CD4-positive, alpha-beta T cell treated with Interleukin-15 for 1 hour (primary cell): ENCODE measurements around the gene GPR78.

Experiments used
- DNase-seq: peaks from one replicate; pipeline ENCODE4 v3.0.0-alpha.2; 2020

GPR78 gene

GRCh38 chr4:8580321-8581093, at the start of gene GPR78:
Gene GPR78, plus strand, starts transcription at chr4:8580392. Its CDS starts 591 bp downstream, at chr4:8580983.
- no peak for DNase-seq

DNA sequence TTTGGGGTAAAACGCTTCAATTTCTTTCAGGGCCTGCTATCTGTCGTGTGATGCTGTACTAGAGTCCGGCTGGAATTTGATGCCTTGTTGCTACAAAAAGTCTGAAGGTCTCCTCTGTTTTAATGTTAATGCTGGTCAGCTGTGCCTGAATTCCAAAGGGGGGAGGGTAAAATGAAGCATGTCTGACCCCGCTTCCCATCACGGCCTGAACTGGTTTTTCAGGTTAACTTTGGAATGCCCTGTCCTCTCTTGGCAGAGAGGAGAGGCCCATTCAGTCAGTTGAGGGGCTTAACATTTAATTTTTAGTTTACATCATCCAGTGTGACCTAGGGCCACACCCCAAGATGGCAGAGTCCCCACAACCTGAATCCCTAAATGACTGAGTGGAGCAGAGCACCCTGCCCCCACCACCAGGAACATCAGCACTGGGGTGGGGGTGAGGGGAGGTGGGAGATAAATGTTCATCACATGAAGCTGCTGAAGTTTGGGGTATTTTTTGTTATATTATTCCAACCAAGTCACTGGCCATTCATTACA, 47.9 kb upstream of the GPR78 start:
- no peak for DNase-seq

DNA sequence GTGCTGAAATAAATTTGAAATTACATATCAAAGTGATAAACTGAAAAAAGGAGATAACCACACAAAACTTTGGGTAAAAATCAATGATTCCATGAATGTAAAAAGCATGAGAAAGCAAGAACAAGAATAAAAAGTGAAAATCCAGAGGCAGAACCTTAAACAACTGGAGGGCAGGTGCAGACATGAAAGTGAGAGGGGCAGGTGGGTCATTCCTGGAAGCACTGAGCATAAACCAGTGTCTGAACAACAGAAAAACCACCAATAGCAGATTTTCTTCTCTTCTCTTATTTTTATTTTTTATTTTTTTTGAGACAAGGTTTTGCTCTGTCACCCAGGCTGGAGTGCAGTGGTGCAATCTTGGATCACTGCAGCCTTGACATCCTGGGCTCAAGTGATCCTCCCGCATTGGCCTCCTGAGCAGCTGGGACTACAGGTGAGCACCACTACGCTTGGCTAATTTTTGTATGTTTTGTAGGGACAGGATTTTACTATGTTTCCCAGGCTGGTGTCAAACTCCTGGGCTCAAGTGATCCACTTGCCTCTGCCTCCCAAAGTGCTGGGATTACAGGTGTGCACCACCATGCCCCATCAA, 46.8 kb upstream of the GPR78 start:
- DNase-seq = no peak

DNA sequence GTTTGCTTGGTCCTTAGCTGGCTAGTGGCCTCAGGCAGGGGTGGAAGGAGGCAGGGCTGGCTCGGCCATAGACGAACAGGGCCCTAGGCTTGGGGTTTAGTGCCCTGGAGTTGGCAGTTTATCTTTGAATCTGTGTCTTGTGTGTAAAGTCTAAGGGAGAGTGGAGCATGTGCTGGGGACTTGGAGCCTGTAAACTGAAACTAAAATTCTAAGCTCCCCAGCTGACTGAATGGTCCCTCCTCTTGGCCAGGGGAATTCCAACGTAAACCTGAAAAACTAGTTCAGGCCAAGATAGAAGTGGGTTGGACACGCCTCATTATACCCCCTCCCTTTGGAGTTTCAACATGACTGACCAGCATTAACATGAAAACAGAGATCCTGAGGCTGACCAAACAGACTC, 46.1 kb upstream of the GPR78 start:
- no peak for DNase-seq

GRCh38 chr4:8534611-8535010, 45.6 kb upstream of the GPR78 start:
- DNase-seq = no peak

DNA sequence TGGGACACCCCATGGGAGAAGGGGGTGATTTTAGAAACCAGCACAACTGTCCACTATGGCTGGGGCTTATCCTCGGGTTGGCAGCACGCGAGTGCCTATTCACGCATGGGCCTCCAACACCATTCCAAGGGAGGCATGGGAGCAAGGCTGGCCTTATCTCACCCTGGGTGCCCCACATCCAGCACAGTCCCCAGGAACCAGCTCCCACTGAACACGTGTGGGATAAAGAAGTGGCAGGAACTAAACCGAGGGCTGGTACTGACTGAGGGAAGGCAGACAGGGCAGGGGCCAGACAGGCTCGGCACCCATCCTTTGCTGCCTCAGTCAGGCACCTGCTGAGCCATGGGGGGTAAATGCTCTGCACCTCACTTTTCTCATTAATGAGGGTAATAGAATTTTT, 43.7 kb upstream of the GPR78 start:
- no peak for DNase-seq

DNA sequence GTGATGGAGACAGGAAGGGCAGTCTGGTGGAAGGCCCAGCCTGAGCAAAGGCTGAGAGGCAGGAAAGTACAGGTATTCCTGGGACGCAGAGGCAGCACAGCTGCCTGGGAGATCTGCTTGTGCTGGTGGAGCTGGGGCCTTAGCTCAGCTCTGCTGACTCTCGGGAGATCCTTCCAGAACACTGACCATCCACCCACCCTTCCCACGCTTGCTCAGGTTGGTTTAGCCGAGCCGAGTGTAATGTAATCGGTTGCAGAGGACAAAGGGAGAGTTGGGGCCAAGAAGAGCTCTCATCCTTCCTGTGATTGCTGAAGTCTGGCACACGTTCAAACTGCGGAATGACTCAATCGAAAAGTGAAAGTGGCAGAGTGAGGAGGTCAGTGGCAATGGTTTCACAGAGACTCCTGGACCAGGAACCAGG, 43.1 kb upstream of the GPR78 start:
- DNase-seq = no peak

DNA sequence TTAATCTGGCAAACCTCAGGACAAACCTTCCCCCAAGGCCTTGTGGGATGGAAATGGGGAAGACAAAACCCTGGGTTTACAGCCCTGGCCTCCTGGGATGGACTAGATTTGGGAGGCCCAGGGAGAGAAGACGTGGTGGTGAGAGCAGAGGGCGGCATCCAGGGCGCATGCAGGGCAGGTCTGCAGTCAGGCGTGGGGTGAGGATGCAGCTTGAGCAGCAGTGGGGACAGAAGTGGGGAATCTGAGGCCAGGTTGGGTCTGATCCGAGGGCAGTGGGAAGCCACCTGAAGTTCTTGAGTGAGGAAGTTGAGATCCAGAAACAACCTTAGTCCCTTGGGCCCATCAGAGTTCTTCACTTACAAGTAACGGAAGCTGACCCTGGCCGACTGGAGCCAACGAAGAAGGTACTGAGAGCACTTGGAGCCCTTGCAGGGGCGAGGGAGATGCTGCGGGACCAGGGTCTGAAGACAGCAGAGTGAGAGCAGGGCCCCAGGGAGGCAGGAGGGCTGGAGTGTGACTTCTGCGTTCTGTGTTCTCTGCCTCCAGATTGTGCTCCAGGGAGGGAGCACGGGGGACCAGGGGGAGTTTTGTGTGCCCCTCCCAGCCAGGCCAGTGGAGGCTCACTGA, 42.0 kb upstream of the GPR78 start:
- no peak for DNase-seq

DNA sequence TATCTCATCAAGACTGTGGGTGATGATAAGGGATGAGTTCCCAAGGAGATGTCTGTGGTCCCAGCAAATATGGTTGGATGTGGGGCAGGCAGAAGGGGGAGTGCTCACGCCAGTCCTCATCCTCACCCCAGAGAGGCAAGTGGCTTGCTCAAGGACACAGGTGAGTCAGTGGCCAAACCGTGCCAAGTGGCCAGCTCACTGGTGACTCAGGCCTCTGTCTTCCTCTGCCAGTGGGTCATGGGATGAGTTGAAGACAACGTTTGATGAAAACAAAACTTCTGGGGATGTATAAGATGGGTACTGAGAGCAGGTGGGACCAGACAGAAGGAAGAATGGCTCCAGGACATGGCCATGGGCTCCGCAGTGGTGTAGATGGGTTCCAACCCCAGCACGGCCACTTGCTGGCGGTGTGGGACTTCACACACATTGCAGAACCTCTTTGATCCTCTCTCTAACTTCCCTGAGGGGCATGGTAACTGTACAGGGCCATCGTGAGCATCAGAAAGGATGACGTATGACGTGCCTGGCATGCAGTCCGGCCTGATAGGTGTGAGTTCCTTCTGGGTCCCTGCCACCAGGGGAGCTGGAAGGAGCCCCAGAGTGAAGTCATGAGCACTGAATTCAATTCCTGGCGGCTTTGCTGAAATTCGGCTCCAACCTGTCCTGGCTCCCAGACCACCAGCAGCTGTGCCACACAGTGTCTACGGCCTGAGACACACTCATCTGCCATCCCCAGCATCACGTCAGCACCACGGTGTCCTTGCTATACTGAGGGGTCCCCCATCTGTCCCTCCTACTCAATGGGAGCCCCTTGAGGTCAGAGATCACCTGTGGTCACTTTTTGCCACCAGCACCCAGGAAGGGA, 41.3 kb upstream of the GPR78 start:
- DNase-seq = no peak

DNA sequence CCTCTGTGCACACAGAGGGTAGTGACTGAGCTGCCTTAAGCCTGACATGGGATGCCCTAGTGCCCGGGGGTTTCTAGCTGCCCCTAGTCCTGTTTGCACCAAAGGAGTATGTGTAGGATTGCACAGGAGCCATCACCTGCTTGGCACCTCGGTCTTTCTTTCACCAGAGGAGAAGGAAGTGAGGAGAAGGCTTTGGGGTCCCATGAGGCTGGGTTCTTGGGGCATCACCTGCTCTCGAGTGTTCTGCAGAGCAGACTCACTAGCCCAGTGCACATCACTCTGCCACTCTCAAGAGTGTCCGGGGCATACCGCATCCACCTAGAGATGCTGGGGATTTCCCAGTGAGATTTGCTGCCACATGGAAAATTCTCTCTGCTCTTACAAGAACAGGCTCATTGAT, 40.5 kb upstream of the GPR78 start:
- DNase-seq = no peak

DNA sequence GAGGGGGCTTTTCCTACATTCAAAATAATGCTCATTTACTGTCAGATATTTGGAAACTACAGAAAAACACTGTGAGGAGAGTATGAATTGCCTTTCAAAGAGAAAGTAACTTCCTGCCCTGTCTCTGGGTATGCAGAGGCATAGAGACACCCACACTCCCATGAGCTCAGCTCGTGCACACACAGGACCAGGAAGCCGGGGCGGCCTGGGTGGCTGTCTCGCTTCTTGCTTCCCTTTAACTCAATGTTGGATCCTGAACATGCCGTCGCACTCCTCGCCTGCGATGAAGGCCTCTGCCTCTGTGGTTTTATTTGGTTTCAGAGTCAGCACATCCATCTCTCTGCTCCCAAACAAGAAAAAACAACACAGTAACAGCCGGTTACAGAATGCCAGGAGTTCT, 40.1 kb upstream of the GPR78 start:
- no peak for DNase-seq

GRCh38 chr4:8540586-8540985, 39.6 kb upstream of the GPR78 start:
- DNase-seq = no peak

DNA sequence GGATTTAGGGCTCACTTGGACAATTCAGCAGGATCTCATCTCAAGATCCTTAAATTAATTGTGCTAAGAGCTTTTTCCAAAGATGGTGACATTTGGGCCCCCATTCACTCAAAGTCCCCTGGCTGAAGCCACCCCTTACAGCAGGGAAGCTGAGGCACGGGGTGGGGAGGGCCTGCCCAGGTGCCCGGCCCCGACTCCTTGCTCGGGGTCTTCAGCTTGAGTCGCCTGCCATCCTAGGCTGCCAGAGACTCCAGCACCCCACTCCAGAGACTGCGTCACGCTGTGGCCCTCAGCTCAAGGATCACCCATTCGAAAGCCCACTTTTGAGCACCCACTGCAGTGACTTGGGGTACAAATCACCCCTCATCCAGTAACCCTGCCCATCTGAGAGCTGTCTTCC, 39.2 kb upstream of the GPR78 start:
- no peak for DNase-seq

GRCh38 chr4:8541981-8542715, 38.0 kb upstream of the GPR78 start:
- no peak for DNase-seq

DNA sequence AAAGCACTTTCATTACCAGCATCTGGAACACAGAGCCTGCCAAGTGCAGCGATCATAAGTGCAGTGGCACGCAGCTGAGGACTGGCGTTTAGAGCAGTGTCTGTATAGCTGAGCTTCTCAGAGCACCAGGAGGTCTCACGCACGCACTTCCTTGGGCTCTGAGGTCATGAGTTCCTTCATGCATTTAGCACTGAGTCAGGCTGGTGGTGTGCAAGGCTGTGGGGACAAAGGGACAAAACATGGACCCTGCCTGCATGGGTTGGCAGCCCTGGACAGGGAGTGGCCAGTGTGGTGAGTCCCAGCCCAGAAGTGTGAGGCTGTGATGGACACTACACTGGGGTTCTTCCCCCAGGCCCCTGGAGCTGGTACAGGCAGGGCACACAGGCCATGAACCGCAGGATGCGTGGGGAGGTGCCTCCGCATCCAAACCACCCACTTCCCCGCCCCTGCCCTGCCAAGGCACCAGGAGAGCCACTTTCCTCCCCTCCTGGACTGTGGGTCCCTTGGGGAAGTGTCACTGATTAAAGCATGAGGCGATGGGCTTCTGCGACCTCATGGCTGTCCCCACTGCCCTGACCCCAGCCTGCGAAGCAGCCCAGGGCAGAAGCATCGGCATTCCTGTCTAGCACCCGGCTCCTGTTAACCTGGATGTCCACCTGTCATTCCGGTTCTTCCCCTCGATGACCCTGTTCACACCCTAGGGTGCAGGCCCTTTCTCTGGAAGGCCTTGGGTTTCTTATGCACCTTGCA, 37.2 kb upstream of the GPR78 start:
- DNase-seq = no peak

DNA sequence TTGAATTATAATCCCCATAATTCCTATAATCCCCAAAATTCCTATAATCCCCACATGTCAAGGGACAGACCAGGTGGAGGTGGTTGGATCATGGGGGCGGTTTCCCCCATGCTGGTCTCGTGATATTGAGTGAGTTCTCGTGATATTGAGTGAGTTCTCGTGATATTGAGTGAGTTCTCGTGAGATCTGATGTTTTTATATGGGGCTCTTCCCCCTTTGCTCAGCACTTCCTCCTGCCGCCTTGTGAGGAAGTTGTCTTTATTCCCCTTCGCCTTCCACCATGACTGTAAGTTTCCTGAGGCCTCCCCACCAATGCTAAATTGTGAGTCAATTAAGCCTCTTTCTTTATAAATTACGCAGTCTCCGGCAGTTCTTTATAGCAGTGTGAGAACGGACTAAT, 36.6 kb upstream of the GPR78 start:
- DNase-seq = no peak

- DNase-seq = no peak
Measured at GRCh38 chr4:8544282-8544681, 35.9 kb upstream of the GPR78 start.

DNA sequence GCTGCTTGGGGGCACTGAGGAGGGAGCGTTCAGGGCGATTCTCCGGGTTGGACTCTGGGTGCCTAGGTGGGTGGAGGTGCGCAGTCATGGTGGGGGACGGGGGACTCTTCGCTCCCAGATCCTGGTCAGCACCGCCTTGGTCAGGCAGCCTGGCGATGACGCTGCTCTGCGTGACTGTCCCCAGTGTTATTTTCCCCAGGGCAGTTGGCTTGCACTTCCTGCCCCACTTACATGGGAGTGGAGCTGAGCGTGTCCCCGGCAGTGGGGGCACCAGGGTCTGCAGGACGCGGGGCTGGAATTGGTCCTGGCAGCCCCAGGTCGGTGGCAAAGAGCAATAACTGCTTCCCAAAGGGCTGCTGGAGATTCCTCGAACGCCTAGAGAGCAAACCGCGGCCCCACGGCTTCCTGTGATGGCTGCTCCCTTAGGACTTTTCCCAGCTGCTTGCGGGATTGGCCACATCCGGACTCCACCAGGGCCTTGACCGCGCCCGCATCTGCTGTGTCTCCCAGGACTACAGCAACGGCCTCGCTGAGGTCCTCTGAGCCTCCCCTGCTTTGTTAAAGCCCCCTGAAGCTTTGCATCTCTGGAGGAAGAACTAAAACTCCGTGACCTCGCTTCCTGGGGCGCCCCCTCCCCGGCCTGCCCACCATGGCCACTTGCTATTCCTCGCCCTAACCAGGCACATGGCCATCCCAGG, 35.3 kb upstream of the GPR78 start:
- no peak for DNase-seq

DNA sequence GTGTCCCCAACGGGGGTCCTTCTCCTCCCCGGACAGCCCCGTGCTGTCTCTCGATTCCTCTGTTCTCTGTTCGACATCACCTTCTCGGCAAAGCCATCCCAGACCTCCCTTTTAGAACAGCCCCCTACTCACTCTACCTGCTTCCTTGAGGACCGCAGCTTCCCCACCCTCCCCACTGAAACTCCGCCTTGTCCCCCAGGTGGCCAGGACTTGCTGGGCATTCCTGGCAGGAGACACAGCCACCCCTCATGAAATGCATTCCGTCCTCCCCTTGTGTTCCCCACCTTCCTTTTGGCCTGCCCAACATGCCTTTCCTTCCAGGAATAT, 34.8 kb upstream of the GPR78 start:
- DNase-seq = no peak

DNA sequence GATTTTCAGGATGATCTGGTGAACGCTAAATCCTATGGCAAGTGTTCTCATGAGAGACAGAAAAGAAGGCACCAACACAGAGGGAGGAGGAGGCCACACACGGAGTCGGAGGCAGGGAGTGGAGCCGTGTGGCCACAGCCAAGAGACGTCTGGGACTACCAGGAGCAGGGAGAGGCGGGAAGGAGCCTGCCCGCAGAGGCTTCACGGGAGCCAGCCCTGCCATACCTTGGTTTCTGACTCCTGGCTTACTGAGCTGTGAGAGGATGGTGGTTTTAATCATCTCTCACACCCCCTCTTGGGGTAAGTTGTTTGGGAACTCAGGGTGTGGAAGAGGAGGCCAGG, 33.5 kb upstream of the GPR78 start:
- DNase-seq = no peak
